GOT3 (cell line): ENCODE measurements around the gene PSME2.

Source experiments
- DNase-seq: peaks from one replicate; lab custom pipeline; 2025; ENCODE audit warnings: mixed read lengths; lab: John Stamatoyannopoulos, UW

PSME2 gene

DNA sequence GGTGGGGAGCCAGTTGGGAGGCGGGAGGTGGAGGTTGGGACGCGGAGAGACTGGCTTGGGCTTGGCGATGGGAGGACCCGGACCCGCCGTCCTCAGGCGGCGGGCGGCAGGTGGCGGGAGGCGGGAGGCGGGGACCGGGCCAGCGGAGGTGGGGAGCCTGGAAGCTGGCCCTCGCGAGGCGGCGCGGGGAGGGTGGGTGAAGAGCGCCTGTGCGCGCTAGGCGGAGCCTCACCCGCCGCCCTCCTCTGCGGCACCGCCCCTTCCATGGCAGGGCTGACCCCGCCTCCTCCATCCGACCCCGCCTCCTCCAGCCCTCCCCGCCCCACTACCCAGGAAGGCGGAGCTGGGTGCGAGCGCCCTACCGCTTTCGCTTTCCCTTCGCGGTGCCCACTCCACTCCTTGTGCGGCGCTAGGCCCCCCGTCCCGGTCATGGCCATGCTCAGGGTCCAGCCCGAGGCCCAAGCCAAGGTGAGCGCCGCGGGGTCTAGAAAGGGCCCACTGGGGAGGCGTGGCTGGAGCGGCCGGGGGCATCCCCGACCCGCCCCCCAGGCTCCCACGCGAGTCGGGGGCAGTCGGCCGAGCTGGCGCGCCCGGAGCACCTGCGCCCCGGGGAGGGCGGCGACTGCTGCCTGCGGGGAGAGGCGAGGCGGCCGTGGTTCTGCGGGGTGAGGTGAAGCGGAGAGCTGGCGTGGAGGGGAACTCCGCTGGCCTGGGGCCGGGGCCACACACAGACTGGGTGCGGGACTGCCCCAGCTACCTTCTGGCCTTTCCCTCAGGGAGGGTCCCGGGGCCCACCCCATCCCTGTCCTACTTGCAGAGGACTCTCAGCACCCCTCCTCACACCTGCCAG lies 10.4 kb downstream of the PSME2 start, which contains the start of gene PSME1:
TSS of gene PSME1 (plus strand) at position 361 of the 850 bp plus-strand sequence. CDS start at position 430, 69 bp downstream.
- DNase-seq = peak; percentile 51

DNA sequence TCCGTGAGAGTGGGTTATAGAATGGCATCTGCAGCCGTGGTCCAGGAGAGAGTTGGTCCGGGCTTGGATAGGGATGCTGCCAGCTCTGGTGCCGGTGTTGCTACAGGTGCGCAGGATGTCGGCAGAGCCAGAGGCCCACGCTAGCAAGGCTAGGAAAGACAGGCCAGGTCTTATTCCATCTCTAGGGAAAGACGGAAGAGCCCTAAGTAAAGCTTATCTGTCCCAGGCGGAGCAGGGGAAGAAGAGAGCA lies 10.9 kb downstream of the PSME2 start:
- DNase-seq = no peak

DNA sequence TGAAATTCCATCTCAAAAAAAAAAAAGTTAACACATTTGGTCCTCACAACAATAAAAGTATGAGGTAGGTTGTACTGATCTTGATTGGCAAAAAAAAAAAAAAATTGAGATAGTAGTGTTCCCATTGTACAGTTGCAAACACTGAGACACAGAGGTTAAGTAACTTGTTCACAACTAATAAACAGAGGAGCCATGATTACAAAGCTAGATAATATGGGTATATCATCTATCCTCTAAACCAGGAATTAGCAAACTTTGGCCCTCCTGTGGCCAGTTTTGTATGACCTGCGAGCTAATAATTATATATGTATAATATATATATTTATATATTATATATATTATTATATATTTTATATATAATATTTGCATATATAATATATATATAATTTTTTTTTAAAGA lies 12.7 kb downstream of the PSME2 start:
- DNase-seq = no peak

DNA sequence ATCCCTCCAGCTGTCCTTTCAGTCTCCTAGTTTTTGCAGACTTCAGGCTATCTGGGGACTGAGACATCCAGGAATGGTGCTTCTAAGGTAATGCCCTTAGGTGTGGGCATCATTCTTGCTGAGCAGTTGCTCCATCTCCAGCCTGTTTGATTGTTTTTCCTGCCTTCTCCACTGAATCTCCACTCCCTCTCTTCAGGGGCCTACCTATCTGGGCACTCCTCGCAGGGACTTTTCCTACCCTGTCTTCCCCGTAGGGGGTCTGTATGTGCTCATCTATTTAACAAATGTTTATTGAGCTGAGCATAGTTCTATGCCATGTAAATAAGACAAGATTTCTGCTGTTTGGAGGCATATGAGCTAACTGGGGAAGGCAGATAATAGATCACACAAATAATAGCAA lies 13.4 kb downstream of the PSME2 start:
- no peak for DNase-seq

DNA sequence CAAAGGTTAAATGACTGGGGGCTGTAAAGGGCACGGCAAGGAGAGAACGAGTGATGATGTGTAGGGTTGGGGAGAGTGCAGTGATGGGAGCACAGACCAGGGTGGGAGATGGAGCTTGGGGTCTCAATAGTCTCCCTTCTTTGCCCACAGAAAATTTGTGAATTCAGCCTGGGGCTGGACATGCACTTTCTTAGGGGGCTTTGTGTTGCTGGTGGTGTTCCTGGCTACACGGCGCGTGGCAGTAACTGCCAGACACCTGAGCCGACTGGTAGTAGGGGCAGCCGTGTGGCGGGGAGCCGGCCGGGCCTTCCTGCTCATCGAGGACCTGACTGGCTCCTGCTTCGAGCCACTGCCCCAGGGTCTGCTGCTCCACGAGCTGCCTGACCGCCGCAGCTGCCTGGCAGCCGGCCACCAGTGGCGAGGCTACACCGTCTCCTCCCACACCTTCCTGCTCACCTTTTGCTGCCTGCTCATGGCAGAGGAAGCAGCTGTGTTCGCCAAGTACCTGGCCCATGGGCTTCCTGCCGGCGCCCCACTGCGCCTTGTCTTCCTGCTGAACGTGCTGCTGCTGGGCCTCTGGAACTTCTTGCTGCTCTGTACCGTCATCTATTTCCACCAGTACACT lies 14.2 kb downstream of the PSME2 start:
- no peak for DNase-seq

DNA sequence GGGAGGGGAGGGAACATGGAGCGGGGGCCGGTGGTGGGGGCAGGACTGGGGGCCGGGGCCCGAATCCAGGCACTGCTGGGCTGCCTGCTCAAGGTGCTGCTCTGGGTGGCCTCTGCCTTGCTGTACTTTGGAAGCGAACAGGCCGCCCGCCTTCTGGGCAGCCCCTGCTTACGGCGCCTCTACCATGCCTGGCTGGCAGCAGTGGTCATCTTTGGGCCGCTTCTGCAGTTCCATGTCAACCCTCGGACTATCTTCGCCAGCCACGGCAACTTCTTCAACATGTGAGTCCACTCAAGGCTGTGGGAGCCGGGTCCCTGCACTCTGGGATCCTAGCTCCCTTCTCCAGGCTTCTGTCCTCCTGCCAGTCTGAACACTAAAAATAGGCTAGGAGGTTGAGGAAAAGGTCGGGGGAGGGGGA lies 14.9 kb downstream of the PSME2 start:
- no peak for DNase-seq

DNA sequence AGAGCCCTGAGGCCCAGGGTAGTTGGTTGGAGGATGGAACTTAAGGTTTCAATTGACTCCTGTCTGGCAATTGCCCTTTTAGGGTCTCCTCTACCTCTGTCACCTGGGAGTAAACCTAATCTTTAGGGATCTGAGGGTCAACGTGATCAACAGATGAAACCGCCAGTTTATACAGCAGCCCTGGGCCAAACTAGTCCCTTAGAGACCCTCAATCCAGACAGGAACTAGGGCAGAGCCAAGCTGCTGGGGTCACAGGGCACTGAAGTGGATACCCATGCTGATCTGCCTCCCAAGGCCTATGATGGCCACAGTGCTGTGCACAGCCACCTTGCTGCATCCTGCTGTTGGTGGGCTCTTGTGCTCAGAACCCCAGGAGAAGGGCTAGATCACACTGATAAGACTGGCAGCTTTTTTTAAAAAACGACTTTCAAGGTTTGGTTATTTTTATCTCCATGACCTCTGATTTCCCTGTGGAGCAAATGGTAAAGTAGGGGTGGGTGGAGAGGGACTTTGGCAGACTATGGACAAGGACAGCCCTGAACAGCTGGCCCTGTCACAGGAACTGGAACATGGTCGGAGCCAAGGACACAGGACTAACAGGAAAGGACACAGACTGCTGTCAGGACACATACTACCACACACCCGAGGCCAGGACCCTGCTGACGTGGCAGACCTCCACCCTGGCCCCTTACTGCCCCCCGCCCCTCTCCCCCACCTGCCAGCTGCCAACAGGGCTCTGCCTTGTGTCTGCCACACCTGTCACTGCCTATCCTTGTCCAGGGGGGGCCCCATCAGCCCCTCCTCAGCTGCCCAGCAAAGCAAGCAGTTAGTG lies 15.5 kb downstream of the PSME2 start:
- DNase-seq = no peak

DNA sequence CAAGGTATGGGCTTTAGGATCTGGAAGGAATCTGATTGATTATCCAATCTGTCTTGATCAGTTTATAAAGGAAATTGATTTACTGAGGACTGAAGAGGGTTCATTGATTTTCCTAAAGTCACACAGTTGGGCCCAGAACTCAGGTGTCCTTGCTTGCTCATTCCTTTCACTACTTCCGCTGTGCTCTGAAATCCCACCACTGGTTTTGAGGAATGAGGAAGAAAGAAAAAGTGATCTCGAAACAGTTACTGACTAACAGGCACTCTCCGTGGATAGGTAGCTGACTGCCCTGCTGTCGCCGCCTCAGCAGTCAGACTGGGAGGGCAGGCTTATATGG lies 16.1 kb downstream of the PSME2 start, which contains the start of gene FITM1:
TSS of gene FITM1 (plus strand) at position 280 of the 337 bp plus-strand sequence. CDS start 905 bp downstream, outside the sequence.
- no peak for DNase-seq

DNA sequence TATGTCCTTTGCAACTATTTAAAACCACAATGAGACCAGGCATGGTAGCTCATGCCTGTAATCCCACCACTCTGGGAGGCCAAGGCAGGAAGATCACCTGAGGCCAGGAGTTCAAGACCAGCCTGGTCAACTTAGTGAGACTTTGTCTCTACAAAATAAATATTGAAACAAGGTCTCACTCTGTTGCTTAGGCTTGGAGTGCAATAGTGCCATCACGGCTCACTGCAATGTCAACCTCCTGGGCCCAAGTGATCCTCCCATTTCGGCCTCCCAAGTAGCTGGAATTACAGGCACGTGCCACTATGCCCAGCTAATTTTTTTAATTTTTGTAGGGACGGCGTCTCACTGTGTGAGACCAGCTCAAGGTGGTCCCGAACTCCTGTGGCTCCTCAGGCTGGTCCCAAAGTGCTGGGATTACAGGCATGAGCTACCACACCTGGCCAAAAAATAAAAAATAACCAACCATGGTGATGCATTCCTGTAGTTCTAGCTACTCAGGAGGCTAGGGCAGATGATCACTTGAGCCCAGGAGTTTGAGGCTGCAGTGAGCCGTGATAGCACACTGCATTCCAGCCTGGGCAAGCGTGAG lies 16.9 kb downstream of the PSME2 start:
- no peak for DNase-seq

DNA sequence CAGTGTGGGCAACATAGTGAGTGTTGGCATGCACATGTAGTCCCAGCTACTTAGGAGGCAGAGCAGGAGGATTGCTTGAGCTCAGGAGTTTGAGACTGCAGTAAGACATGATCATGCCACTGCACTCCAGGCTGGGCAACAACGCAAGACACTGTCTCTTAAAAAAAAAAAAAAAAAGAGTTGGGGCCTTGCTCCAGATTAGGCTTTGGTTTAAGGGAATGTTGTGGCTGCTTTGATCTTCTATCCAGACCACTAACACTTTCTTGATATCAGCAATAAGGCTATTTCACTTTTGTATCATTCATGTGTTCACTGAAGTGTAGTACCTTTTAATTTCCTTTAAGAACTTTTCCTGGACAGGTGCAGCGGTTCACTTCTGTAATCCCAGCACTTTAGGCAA lies 18.7 kb downstream of the PSME2 start:
- DNase-seq = no peak

DNA sequence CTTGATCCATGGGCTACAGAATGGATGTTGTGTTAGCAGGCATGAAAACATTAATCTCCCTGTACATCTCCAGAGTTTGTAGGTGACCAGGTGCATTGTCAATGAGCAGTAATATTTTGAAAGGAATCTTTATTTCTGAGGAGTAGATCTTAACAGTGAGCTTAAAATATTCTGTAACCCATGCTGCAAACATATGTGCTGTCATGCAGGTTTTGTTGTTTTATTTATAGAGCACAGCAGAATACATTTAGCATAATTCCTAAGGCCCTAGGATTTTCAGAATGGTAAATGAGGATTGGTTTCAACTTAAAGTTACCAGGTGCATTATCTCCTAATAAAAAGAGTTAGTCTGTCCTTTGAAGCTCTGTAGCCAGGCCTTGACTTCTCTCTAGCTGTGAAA lies 19.5 kb downstream of the PSME2 start:
- DNase-seq = no peak

DNA sequence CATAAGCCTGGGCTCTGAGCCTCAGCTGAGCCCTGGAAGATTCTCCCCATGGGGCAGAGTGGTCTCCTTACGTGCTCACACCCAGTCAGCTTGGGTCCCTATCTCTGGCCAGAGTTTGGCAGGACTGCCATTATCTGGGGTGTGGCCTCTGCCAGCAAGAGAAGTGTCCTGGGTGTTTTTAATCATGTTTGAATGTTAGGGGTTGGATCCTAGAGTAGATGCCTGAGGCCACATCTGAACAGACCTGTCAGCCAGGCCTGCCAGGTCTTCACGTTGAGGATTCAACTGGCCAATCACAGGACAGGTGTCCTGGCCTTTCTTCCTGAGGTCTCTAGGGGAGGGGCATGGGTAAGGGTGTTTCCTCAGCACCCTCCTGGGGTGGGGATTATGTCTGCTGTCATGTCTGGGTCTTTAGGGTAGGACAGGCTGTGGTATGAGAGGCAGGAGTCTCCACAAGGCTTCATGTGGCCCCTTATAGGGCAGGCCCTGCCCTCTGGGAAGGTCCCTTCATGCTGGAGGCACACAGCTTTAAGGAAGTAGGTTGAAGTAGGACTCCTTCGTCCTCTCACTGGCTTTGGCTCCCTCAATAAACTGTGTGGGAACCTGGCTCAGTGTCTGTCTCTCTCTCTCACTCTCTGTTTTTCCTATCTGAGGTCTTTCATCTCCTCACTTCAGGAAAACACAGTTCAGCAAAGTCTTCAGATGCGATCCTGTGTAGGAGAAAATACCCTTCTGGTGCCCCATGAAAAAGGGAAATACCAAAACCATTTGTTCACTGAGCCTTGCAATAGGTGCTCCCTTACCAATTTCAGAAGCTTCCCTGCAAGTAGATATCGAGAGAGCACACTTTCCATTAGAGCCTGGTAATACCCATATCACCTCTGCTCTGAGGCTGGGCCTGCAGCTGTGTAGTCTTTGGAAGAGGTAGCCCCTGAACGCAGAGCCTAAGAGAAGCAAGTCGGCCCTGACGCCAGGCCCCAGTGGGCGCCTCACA lies 22.7 kb downstream of the PSME2 start:
- no peak for DNase-seq

DNA sequence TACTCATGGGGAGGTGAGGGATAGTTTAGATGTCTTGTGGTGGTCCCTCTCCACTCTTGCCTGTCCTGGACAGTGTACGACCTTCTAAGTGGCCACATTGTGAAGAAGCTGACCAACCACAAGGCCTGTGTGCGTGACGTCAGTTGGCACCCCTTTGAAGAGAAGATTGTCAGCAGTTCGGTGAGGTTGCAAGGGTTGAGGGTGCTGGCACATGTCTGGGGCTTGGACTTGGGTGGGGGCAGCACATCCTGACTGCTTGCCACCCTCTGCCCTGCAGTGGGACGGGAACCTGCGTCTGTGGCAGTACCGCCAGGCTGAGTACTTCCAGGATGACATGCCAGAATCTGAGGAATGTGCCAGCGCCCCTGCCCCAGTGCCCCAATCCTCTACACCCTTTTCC lies 23.5 kb downstream of the PSME2 start:
- DNase-seq = no peak

DNA sequence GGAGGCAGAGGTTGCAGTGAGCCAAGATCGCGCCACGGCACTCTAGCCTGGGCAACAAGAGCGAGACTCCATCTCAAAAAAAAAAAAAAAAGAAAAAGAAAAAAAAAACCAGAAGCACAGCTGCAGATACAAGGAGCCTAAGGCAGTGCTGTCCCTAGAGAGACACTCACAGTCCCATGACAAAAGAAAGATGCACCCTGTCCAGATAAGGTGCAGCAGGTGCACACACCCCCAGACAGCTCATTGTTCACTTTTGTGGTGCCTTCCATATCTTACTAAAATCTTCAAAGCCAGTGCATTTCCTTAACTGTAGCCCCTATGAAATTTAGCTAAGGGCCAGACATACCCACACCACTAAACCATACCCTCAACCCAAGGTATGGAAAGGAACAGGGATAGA lies 24.0 kb downstream of the PSME2 start:
- DNase-seq = no peak

DNA sequence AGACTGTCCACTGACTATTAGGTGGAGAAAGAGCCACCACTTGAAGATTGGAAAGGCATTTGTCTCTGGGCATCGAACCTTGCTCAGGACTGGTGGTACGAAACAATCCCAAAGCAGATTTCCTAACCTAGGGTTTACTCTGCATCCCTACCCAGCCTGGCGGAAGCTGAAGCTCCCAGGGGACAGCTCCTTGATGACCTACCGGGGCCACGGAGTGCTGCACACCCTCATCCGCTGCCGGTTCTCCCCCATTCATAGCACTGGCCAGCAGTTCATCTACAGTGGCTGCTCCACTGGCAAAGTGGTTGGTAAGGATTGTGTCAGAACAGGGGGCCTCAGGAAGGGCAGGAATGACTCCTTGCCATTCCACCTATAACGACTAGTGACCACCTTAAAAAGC lies 25.2 kb downstream of the PSME2 start:
- no peak for DNase-seq

DNA sequence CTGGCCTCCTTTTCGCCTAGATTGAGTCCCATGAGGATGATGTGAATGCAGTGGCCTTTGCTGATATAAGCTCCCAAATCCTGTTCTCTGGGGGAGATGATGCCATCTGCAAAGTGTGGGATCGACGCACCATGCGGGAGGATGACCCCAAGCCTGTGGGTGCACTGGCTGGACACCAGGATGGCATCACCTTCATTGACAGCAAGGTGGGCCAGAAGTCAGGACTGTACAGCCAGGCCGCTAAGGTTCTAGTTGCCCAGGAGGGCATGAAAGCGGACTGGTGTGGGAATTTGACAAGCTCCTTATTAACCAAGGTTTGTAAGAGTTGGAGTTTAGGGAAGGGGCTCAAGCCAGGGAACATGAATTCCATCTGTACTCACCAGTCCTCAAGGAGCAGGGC lies 26.7 kb downstream of the PSME2 start:
- no peak for DNase-seq

DNA sequence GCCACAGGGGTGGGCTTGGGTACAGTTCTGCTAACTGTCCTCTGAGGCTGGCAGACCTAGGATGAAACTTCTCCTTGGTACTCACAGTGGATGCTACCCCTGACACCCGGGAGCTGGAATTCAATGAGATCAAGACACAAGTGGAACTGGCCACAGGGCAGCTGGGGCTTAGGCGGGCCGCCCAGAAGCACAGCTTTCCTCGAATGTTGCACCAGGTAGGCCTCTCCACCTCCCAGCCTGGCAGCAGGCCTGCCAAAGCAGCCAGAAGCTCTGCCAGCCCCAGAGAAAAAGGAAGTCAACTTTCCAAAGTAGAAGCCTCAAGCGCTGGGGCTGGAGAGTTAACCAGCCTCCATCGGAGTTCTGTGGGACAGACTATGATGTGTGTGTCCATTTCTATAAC lies 29.2 kb downstream of the PSME2 start:
- DNase-seq = no peak

DNA sequence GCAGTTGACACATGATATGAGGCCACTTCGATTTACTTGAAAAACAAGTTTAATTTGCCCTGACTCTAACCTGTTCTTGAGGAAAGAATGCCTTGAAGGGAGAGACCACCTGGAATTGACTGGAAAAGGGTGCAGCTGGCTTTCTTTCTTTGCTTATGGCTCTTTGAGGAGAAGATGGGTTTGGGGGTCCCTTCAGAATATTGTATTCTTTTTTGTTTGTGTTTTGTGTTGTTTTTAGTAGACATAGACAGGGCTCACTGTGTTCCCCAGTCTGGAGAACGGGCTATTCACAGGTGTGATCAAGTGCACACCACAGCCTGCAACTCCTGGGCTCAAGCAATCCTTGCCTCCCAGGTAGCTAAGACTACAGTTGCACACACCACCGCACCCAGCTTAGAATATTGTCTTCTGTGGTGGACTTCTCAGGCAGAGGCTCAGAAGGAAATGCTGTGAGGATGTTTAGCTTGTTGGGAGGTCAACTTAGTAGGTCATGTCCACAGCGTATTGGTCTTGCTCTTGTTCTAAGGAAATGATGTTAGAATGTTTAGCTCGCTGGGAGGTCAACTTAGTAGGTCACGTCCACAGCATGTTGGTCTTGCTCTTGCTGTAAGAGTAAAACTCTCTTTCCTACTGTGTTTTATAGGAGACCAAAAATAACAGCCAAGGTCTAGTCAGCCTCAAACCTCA lies 30.1 kb downstream of the PSME2 start:
- no peak for DNase-seq

DNA sequence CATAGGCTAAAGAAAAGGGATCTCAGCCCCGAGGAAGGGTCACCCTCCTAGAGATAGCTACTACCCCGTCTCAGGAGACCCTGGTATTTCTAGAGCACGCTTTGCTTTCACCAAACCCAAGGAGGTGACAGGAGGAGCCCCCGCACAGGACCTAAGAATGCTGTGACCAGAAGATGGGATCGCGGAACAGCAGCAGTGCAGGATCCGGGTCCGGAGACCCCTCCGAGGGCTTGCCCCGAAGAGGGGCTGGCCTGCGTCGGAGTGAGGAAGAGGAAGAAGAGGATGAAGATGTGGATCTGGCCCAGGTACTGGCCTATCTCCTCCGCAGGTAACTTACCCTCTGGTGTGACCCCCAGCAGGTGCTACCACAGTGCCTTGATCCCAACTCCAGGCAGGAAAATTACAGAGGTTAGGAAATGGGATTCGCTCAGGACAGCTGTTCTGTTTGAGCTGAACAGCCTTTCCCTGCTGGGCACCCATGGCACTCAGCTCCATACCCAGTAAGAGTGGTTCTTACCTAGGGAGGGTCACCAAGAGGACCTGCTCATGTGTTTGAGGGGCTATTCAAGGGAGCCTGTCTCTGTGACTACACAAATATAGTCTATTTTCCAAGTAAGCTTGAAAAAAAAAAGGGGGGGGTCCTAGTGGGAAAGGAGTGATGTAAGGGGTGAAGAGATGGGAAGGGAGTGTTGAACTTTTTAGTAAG lies 30.8 kb downstream of the PSME2 start:
- no peak for DNase-seq
